ENCODE results near the gene MPO.

DNA sequence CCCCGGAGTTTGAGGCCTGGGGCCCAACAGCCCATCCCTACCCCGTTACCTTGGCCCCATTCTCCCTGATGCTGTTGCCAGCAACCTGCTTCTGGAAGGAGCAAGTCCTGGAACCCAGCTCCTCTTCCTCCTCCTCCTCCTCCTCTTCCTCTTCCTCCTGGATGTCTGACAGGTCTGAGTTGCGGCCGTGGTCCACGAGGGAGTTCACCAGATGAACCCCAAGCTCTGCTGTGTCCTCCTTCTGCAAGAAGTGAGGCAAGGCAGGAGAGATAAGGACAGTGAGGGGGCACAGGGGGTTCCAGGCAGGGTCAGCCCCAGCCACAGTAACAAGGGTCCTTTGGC is 29.2 kb upstream of the MPO start:
- TF ChIP-seq, protein P1, sequence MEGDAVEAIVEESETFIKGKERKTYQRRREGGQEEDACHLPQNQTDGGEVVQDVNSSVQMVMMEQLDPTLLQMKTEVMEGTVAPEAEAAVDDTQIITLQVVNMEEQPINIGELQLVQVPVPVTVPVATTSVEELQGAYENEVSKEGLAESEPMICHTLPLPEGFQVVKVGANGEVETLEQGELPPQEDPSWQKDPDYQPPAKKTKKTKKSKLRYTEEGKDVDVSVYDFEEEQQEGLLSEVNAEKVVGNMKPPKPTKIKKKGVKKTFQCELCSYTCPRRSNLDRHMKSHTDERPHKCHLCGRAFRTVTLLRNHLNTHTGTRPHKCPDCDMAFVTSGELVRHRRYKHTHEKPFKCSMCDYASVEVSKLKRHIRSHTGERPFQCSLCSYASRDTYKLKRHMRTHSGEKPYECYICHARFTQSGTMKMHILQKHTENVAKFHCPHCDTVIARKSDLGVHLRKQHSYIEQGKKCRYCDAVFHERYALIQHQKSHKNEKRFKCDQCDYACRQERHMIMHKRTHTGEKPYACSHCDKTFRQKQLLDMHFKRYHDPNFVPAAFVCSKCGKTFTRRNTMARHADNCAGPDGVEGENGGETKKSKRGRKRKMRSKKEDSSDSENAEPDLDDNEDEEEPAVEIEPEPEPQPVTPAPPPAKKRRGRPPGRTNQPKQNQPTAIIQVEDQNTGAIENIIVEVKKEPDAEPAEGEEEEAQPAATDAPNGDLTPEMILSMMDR (IDR thresholded peaks at IDR 0.05), result no peak
- TF ChIP-seq POLR2A (IDR thresholded peaks at IDR 0.05), result no peak

Data from Peyer's patch (tissue), 4 donors.